Esophagus muscularis mucosa (tissue), 4 donors: Measurements from ENCODE around the gene PTPRE. TPM values are rescaled to one million over a fixed set of nuclear protein-coding genes. Genes with fewer than 3 reads are reported as not detected.

Experiments
- DNase-seq: peaks from one replicate; pipeline ENCODE4 v3.0.0-alpha.2; 2017; ENCODE audit errors: extremely low spot score
- H3K27ac ChIP-seq, 4 donors: fragments of 200-600 bp; sonication (generic); replicated peaks in 1 of 4; 1 replicate in 3 of 4; 2 replicates in 1 of 4; pipeline ENCODE4 v1.5.1; 2016 to 2019; ENCODE audit warnings: mild to moderate bottlenecking in 1 of 4
- H3K27me3 ChIP-seq, 4 donors: fragments of 200-600 bp; sonication (generic); one replicate each; pipeline versions ENCODE4 v1.5.1 to v1.6.0; 2016 to 2019
- H3K36me3 ChIP-seq, 4 donors: fragments of 200-600 bp; sonication (generic); one replicate each; pipeline ENCODE4 v1.5.1; 2016 to 2019
- H3K4me1 ChIP-seq, 4 donors: fragments of 200-600 bp; sonication (generic); one replicate each; pipeline ENCODE4 v1.5.1; 2016 to 2019
- H3K4me3 ChIP-seq, 4 donors: fragments of 200-600 bp; sonication (generic); 1 replicate in 2 of 4; 2 replicates in 2 of 4; pipeline ENCODE4 v1.5.1; 2016 to 2019; ENCODE audit warnings: mild to moderate bottlenecking in 4 of 4, moderate library complexity in 1 of 4
- H3K9me3 ChIP-seq, 4 donors: fragments of 200-600 bp; sonication (generic); 1 replicate in 3 of 4; 2 replicates in 1 of 4; pipeline ENCODE4 v1.5.1; 2016 to 2019
- EP300 ChIP-seq: sonication (generic); formaldehyde crosslinking; IDR thresholded peaks from one replicate; pipeline ENCODE4 v1.6.1; 2017; ENCODE audit warnings: antibody characterized with exemption
- POLR2A ChIP-seq: fragments of 450-650 bp; IDR thresholded peaks from one replicate; pipeline ENCODE4 v1.6.1; 2017; ENCODE audit warnings: antibody characterized with exemption, moderate library complexity, mild to moderate bottlenecking, low read depth
- POLR2AphosphoS5 ChIP-seq, 2 donors: sonication (generic); formaldehyde crosslinking; IDR thresholded peaks; one replicate each; pipeline ENCODE4 v1.6.1; 2017; ENCODE audit warnings: antibody characterized with exemption in 2 of 2
- WGBS: methylation state at CpG from one replicate; pipeline ENCODE4 v1.1.5; 2018; 5-methylcytosine and 5-hydroxymethylcytosine counted together
- intact Hi-C: fragments of 100-400 bp; cut with DNase I; formaldehyde crosslinking; loops from one replicate; pipeline ENCODE4 v1.15.1; 2023
- total RNA-seq, 4 donors: library from RNA; depleted of rRNA; stranded (reverse); fragments of >200 nt; gene quantifications; one replicate each; pipeline versions ENCODE4 v1.1.0 to v1.2.1, GENCODE V29; 2016
- TF ChIP-seq, protein P1 (sequence below), 3 experiments: fragments of 200-600 bp in 2 of 3; fragments of 450-650 bp in 1 of 3; sonication (generic) in 2 of 3; IDR thresholded peaks; one replicate each; pipeline ENCODE4 v1.5.1; 2017 to 2019; ENCODE audit warnings: antibody characterized with exemption in 3 of 3, mild to moderate bottlenecking in 2 of 3, moderate library complexity in 1 of 3

PTPRE gene
- total RNA-seq, 4 donors from 2014 or later, result 8.7 to 22.4 (median 13.3) TPM

- no peak for DNase-seq
- Histone ChIP-seq H3K27me3 (peaks cover 0 to 12% (median 0%) of the 10 kb centered on the region in 4 donors), H3K36me3 (peaks cover 0 to 5% (median 0%) of the 10 kb centered on the region in 4 donors), H3K9me3 (no peaks in the 10 kb centered on the region), H3K4me1 (peaks cover 0 to 18% (median 0%) of the 10 kb centered on the region in 4 donors), H3K4me3 (no peak overlapping the region), H3K27ac (no peak overlapping the region)
- 91% methylated on average over 6 of the region's 6 CpGs for WGBS
- TF ChIP-seq EP300 (no peak), POLR2AphosphoS5 (IDR thresholded peaks at IDR 0.05) (no peak), POLR2A (no peak)
- TF ChIP-seq, protein P1, sequence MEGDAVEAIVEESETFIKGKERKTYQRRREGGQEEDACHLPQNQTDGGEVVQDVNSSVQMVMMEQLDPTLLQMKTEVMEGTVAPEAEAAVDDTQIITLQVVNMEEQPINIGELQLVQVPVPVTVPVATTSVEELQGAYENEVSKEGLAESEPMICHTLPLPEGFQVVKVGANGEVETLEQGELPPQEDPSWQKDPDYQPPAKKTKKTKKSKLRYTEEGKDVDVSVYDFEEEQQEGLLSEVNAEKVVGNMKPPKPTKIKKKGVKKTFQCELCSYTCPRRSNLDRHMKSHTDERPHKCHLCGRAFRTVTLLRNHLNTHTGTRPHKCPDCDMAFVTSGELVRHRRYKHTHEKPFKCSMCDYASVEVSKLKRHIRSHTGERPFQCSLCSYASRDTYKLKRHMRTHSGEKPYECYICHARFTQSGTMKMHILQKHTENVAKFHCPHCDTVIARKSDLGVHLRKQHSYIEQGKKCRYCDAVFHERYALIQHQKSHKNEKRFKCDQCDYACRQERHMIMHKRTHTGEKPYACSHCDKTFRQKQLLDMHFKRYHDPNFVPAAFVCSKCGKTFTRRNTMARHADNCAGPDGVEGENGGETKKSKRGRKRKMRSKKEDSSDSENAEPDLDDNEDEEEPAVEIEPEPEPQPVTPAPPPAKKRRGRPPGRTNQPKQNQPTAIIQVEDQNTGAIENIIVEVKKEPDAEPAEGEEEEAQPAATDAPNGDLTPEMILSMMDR (IDR thresholded peaks at IDR 0.05), result no peak
- intact Hi-C loops, result no loop called here
These were observed 119.0 kb downstream of the PTPRE start for GRCh38 chr10:128025951-128026350.

DNA sequence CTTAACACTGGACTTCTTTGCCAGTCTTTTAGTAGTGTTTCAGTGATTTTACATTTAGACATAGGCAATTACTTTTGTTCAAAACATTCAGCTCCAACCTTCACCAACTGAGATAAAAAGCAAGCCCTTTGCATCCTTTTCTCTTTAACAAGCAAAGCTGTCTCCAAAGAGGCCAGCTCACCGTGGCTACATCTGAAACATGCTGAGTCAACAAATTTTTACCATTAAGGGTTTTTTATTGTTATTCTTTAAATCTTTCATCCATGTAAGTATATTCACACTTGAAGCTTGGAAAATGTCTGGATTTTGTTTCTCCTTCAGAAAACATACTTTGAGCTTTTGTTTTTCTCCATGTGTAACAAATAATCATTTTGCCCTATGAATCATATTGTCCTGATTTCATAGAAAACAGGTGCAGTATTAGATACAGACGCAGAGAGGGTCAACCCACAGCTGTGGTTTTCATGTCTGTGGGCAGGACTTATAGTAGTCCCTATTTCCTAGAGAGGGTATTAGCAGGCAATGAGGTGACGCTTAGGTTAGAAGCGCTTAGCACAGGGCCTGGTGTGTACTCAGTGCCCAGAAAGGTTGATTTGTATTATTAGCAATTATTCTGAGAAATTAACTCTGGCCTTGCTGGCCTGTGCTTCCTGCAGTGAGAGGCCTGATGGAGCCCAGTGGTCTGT is 119.9 kb downstream of the PTPRE start:
- WGBS, result 72% methylated on average over 4 of the region's 4 CpGs
- H3K9me3 ChIP-seq, result no peaks in the 10 kb centered on the region
- intact Hi-C loops, result no loop called here
- TF ChIP-seq EP300 (no peak), POLR2A (no peak), POLR2AphosphoS5 (IDR thresholded peaks at IDR 0.05) (no peak)
- TF ChIP-seq, protein P1 (IDR thresholded peaks at IDR 0.05), result no peak
- H3K27me3 ChIP-seq, result peaks cover 0 to 12% (median 0%) of the 10 kb centered on the region in 4 donors
- no peak overlapping the region for H3K4me3 ChIP-seq
- H3K36me3 ChIP-seq, result no peaks in the 10 kb centered on the region
- H3K4me1 ChIP-seq, result peaks cover 0 to 18% (median 0%) of the 10 kb centered on the region in 4 donors
- DNase-seq, result no peak
- H3K27ac ChIP-seq, result no peak overlapping the region

- H3K27ac ChIP-seq, result no peak overlapping the region
- DNase-seq, result no peak
- H3K36me3 ChIP-seq, result no peaks in the 10 kb centered on the region
- H3K9me3 ChIP-seq, result no peaks in the 10 kb centered on the region
- 86% methylated on average over 7 of the region's 8 CpGs for WGBS
- TF ChIP-seq POLR2A (no peak), EP300 (no peak), POLR2AphosphoS5 (IDR thresholded peaks at IDR 0.05) (no peak)
- TF ChIP-seq, protein P1 (IDR thresholded peaks at IDR 0.05), result no peak
- H3K4me3 ChIP-seq, result no peak overlapping the region
- peaks cover 0 to 18% (median 0%) of the 10 kb centered on the region in 4 donors for H3K4me1 ChIP-seq
- intact Hi-C loops, result no loop called here
- H3K27me3 ChIP-seq, result peaks cover 0 to 14% (median 0%) of the 10 kb centered on the region in 4 donors
These were observed 120.4 kb downstream of the PTPRE start for GRCh38 chr10:128027306-128027705.

- Histone ChIP-seq H3K27ac (no peak overlapping the region), H3K4me1 (peaks cover 0 to 18% (median 0%) of the 10 kb centered on the region in 4 donors), H3K9me3 (no peaks in the 10 kb centered on the region), H3K4me3 (no peak overlapping the region), H3K27me3 (peaks cover 0 to 15% (median 0%) of the 10 kb centered on the region in 4 donors), H3K36me3 (no peaks in the 10 kb centered on the region)
- intact Hi-C loops, result no loop called here
- TF ChIP-seq EP300 (no peak), POLR2A (no peak), POLR2AphosphoS5 (IDR thresholded peaks at IDR 0.05) (no peak)
- TF ChIP-seq, protein P1 (IDR thresholded peaks at IDR 0.05), result no peak
- no peak for DNase-seq
- 95% methylated on average over 14 of the region's 17 CpGs for WGBS
These were observed 121.1 kb downstream of the PTPRE start for GRCh38 chr10:128027822-128028507.
